OCI-M2 (cell line): Measurements from ENCODE around the gene SNCB.

Source experiments
- DNase-seq: peaks from one replicate; lab custom pipeline; 2025; ENCODE audit not compliant: unreplicated experiment; lab: John Stamatoyannopoulos, UW

SNCB gene

DNA sequence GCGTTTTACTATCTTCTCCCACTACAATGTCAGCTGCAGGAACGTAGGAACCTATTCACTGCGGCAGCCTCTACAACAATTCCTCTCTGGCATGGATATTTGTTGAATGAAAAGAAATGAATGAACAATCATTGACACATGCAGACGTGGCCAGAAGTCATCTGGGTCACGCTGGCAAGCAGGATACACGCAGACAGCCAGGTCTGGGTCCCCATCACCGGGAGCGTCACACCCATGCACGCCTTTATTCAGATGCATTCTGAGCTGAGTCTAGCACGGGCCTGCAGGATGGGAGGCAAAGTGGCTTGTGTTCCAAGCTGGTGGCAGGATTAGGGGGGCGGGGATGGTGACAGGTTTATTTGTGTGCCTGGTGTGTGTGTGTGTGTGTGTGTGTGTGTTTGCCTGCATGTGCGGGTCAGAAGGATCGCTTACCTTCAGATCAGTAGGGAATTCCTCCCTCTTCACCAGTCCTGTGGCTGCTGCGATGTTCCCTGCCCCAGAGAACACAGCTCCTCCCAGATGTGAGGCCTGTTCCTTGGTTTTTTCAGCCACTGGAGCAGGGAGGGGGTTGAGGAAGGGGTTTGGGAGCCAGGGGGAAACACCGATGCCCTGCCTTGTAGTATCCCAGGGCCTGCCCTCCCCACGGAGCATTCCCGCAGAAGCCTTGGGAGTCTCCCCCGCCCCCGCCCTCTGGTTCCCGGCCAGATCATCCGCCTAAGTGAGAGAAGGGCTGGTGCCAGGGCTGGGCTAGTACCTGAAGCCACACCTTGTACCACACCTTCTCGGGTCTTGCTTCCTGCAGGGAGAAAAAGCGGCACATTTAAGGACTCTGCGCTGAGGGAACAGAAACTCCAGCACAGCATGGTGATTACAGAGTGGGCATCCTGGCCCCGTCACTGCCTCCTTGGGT is 4.1 kb downstream of the SNCB start:
- no peak for DNase-seq

- DNase-seq = no peak
Measured at GRCh38 chr5:176625512-176625911, 4.8 kb downstream of the SNCB start.

- no peak for DNase-seq
Measured at GRCh38 chr5:176624938-176625337, 5.4 kb downstream of the SNCB start.

DNA sequence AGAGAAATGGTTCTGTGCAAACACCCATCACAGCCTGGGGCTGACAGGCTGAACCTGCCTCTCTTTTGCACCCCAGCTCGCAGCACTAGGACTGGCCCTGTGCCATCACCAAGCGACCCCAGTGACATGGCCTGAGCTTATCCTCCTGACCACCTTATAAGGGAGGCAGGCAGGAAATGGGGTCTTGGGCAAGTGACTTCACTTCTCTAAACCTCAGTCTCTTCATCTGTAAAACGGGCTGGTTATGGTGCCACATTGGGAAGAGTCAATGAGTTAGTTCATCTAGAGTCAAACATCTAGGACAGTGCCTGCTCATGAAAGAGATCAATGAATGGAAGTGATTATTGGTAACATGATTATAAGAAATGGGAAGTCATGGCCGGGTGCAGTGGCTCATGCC is 6.2 kb downstream of the SNCB start:
- no peak for DNase-seq

GRCh38 chr5:176621661-176622079 is 8.7 kb downstream of the SNCB start:
- no peak for DNase-seq

DNA sequence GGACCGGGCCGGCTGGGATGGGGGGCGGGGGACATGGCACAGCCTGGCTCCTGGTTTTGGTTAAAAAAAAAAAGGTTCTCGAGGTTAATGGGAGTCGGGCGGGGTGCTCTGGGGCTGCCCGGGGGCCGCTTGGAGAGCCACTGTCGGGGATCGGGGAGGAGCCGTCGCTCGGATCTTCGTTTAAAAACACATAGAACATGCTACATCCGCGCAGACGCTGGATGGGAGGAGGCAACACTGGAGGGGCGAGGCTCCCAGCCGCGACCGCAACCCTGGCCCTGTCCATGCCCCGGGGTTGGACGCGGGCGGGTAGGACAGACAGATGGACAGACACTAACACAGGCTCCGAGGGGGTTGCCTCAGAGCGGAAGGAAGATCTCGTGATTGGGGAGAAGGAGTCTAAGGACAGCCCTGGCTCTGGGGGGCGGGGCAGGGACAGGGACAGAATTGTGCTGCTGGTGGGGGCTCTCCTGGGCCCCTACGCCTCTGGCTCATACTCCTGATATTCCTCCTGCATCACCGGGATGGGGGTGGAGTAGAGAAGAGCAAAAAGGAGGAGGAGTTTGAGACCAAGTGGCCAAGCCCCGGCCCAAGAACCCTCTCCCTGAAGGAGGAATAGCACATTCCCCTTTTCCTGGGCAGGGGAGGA is 9.9 kb downstream of the SNCB start:
- DNase-seq = no peak

DNA sequence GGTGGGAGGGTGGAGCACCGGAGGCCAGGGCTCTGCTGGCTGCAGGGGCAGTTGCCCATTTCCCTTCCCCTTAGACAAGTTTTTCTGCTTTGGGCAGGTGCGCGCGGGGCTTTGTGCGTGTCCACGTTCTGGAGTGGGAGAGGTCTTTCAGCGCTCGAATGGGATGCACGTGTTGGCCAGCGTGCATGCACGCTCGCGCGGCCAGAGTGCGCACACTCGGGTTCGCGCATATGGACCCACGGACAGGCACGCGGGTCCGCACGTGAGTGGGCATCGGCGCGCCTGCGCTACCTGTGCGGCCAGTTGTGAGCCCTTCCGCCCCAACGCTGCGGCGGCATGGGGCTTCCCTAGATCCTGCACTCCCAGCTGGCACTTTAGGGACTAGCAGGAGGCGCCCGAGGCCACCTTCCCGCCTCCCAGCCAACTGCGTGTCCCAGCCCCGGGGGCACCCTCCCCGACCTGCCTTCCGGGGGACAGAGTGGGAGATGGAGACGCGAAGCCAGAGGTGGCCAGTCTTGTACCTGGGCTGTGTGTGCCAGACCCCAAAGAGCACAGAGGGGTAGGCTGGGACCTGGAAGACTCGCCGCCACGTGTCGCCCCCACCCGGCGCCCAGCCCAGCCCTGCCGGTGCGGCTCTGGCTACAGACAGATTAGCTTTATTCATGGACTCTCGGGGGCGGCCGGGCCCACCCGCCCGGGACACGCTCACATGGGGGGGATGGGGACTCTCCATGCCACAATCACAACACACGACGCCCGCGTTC is 10.6 kb downstream of the SNCB start:
- DNase-seq = no peak

DNA sequence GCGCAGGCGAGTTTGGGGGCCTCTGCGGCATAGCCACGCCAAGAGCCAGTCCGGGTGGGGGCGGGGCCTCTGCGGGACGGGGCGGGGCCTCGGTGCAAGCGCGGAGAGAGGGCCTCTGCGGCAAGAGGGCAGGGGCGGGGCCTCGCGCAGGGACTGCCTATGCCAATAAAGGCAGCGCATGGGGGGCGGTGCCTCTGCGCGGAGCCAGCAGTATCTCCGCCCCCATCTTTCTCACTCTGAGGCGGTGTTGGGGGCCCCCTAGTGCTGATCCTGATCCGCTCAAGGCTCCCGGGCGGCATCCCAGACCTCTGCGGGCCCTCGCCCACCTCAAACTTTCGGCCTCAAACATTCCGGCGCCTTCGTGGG is 11.1 kb downstream of the SNCB start:
- DNase-seq = no peak

DNA sequence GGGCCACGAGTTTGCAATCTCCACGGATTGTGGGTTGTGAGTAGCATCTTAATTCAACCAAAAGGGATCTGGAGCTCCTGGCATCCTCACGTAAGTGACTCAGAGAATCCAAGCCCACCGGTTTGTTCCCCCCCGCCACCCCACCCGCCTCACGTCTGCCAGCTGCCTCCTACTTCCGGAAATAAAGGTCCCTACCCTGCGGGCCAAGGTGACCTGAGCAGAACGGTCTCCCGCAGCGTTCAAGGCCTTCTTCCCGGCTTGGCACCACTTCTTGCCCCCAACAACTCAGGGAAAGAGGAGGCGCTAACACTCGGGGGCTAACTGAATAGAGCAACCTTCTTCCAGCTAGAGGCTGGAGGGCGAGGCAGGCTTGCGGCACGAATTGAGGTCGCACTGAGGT is 11.6 kb downstream of the SNCB start:
- DNase-seq = no peak

GRCh38 chr5:176616511-176616910 is 13.8 kb downstream of the SNCB start:
- DNase-seq = no peak

- DNase-seq = no peak
Measured at GRCh38 chr5:176614805-176615478, 15.4 kb downstream of the SNCB start.

DNA sequence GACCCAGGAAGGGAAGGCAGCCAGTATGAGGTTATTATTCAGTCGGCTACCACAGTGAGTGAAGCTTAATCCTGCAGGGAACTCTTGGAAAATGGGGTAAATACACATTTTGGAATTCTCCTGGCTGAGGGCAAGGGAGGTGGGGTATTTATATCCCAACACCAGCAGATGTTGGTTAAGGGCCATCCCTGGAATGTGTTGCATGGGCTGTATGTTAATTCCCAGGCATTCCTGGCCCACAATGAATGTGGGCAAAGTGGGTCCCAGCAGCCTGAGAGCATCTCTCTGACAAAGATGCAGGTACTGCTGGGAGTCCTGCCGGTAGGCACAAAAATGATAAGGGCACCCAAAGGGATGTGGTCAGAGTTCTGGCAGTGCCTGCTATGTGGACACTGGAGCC is 17.5 kb downstream of the SNCB start:
- DNase-seq = no peak

GRCh38 chr5:176612008-176612407 is 18.3 kb downstream of the SNCB start:
- DNase-seq = no peak

- DNase-seq = peak; percentile 8
Measured at GRCh38 chr5:176611435-176611834, 18.9 kb downstream of the SNCB start.

- DNase-seq = no peak
Measured at GRCh38 chr5:176610435-176610773, 19.9 kb downstream of the SNCB start.

- DNase-seq = no peak
Measured at GRCh38 chr5:176609724-176610434, 20.5 kb downstream of the SNCB start, which contains the start of gene GPRIN1. Gene GPRIN1, minus strand, starts transcription at chr5:176610156. Its CDS starts 10,322 bp downstream, at chr5:176599834.

GRCh38 chr5:176608937-176609723 is 21.2 kb downstream of the SNCB start:
- no peak for DNase-seq

DNA sequence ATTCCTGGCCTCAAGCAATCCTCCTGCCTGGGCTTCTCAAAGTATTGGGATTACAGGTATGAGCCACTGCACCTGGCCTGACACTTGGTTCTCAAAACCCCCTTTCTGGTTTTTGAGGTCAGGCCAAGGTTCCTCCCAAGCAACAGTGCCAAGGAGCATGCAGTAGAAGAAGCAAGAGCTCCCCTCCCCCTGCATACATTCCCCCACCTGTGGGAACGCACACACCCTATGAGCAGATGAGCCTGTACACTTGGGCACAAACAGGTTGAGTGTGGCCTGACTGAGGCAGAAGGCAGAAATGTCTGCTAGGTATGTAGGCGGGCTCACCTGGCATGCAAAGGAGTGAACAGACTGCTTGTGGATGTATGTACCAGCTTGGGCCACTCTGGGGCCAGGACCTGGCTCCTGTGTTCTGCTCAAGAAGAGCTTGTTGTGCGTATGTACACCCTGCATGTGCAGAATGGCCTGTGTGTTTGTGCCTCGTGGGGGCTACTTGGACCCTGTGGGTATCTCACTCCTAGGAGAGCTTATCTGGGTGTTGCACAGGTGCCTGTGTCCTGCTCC is 22.1 kb downstream of the SNCB start:
- no peak for DNase-seq

- no peak for DNase-seq
Measured at GRCh38 chr5:176606875-176607274, 23.5 kb downstream of the SNCB start.
